HEK293 (cell line): Measurements from ENCODE around the gene NFE2L3.

Source experiments
- CTCF ChIA-PET: fragments of 350-600 bp; formaldehyde crosslinking; extraction: SDS; loops from one replicate; lab custom pipeline; 2021; ENCODE audit warnings: antibody characterized with exemption; lab: Yijun Ruan, JAX
- POLR2A ChIA-PET: fragments of 300-600 bp; formaldehyde crosslinking; extraction: SDS; loops from one replicate; lab custom pipeline; 2020; ENCODE audit warnings: antibody characterized with exemption, inconsistent platforms; lab: Yijun Ruan, JAX
- H3K27ac ChIP-seq: fragments of 200-500 bp; sonication (Bioruptor generic); 2 replicates; pipeline ENCODE4 v1.5.1; 2014; ENCODE audit warnings: low read depth, low read length, control low read depth, inconsistent platforms; ENCODE audit errors: extremely low read depth
- H3K36me3 ChIP-seq, 2 experiments: fragments of 200-500 bp in 1 of 2; sonication (Bioruptor generic) in 1 of 2; 1 replicate in 1 of 2; 2 replicates in 1 of 2; pipeline ENCODE4 v1.5.1; 2014 to 2017; ENCODE audit warnings: inconsistent platforms in 2 of 2, low read length in 2 of 2; ENCODE audit not compliant: control insufficient read depth in 2 of 2, insufficient read depth in 1 of 2
- H3K4me1 ChIP-seq: fragments of 200-500 bp; sonication (Bioruptor generic); 2 replicates; pipeline ENCODE4 v1.5.1; 2014; ENCODE audit warnings: mild to moderate bottlenecking, low read length, inconsistent platforms; ENCODE audit not compliant: control insufficient read depth, insufficient read depth
- H3K4me3 ChIP-seq: 2 replicates; pipeline ENCODE4 v1.5.1; 2011; ENCODE audit warnings: low read depth, mild to moderate bottlenecking, control low read depth, low read length, moderate library complexity
- H3K9me3 ChIP-seq: fragments of 200-500 bp; sonication (Bioruptor generic); 2 replicates; pipeline ENCODE4 v1.5.1; 2014; ENCODE audit warnings: low read depth, low read length, inconsistent platforms; ENCODE audit not compliant: control insufficient read depth, insufficient read depth
- ATF2 ChIP-seq: fragments of 450-650 bp; formaldehyde crosslinking; IDR thresholded peaks from 2 replicates; pipeline ENCODE4 v1.5.1; 2016; ENCODE audit warnings: missing biosample characterization, missing genetic modification characterization, low read depth
- IKZF3 ChIP-seq: fragments of 450-650 bp; IDR thresholded peaks from 2 replicates; pipeline ENCODE4 v1.5.0; 2018; ENCODE audit warnings: missing biosample characterization, mild to moderate bottlenecking, missing genetic modification characterization, moderate library complexity
- KLF1 ChIP-seq: fragments of 450-650 bp; formaldehyde crosslinking; IDR thresholded peaks from 2 replicates; pipeline ENCODE4 v1.5.1; 2016; ENCODE audit warnings: missing biosample characterization, missing genetic modification characterization
- RBAK ChIP-seq: fragments of 450-650 bp; formaldehyde crosslinking; IDR thresholded peaks from 2 replicates; pipeline ENCODE4 v1.5.1; 2016; ENCODE audit warnings: missing biosample characterization, missing genetic modification characterization
- ZBTB11 ChIP-seq: fragments of 450-650 bp; formaldehyde crosslinking; conservative IDR thresholded peaks from 2 replicates; pipeline ENCODE4 v1.5.1; 2016; ENCODE audit warnings: low read depth, missing biosample characterization, missing genetic modification characterization
- ZFP37 ChIP-seq: fragments of 450-650 bp; formaldehyde crosslinking; IDR thresholded peaks from 2 replicates; pipeline ENCODE4 v1.5.1; 2016; ENCODE audit warnings: missing biosample characterization, missing genetic modification characterization
- ZNF223 ChIP-seq: fragments of 450-650 bp; formaldehyde crosslinking; IDR thresholded peaks from 2 replicates; pipeline ENCODE4 v1.5.1; 2016; ENCODE audit warnings: missing biosample characterization, missing genetic modification characterization
- ZNF239 ChIP-seq: fragments of 450-650 bp; formaldehyde crosslinking; IDR thresholded peaks from 2 replicates; pipeline ENCODE4 v1.5.1; 2016; ENCODE audit warnings: missing biosample characterization, missing genetic modification characterization
- ZNF37A ChIP-seq: fragments of 450-650 bp; IDR thresholded peaks from 2 replicates; pipeline ENCODE4 v1.5.1; 2018; ENCODE audit warnings: missing biosample characterization, missing genetic modification characterization
- ZNF449 ChIP-seq: fragments of 450-650 bp; formaldehyde crosslinking; IDR thresholded peaks from 2 replicates; pipeline ENCODE4 v1.5.1; 2017; ENCODE audit warnings: missing biosample characterization, mild to moderate bottlenecking, missing genetic modification characterization, moderate library complexity
- ZNF48 ChIP-seq: fragments of 450-650 bp; formaldehyde crosslinking; IDR thresholded peaks from 2 replicates; pipeline ENCODE4 v1.5.1; 2016; ENCODE audit warnings: missing biosample characterization, missing genetic modification characterization
- ZNF558 ChIP-seq: fragments of 450-650 bp; formaldehyde crosslinking; IDR thresholded peaks from 2 replicates; pipeline ENCODE4 v1.5.1; 2016; ENCODE audit warnings: missing biosample characterization, missing genetic modification characterization
- ZNF660 ChIP-seq: fragments of 450-650 bp; IDR thresholded peaks from 2 replicates; pipeline ENCODE4 v1.5.1; 2018; ENCODE audit warnings: missing biosample characterization, mild to moderate bottlenecking, missing genetic modification characterization
- ZNF677 ChIP-seq: fragments of 450-650 bp; IDR thresholded peaks from 2 replicates; pipeline ENCODE4 v1.5.0; 2018; ENCODE audit warnings: missing biosample characterization, mild to moderate bottlenecking, missing genetic modification characterization, moderate library complexity
- ZNF776 ChIP-seq: fragments of 450-650 bp; formaldehyde crosslinking; IDR thresholded peaks from 2 replicates; pipeline ENCODE4 v1.5.0; 2017; ENCODE audit warnings: missing biosample characterization, missing genetic modification characterization, borderline replicate concordance
- ZNF837 ChIP-seq: fragments of 450-650 bp; formaldehyde crosslinking; IDR thresholded peaks from 2 replicates; pipeline ENCODE4 v1.5.1; 2016; ENCODE audit warnings: missing biosample characterization, missing genetic modification characterization
- ZSCAN5A ChIP-seq: fragments of 450-650 bp; formaldehyde crosslinking; IDR thresholded peaks from 2 replicates; pipeline ENCODE4 v1.5.1; 2016; ENCODE audit warnings: missing biosample characterization, missing genetic modification characterization

The NFE2L3 gene

GRCh38 chr7:26168458-26169023 lies 16.5 kb downstream of the NFE2L3 start (continued):
- TF ChIP-seq ZNF449 = no peak
- TF ChIP-seq ZNF558 (tag by site-specific recombination) = no peak
- TF ChIP-seq ZNF837 (tag by site-specific recombination) = no peak
- no peak for TF ChIP-seq ZNF660 (tag by site-specific recombination)
- TF ChIP-seq ATF2 = no peak
- TF ChIP-seq ZNF223 (tag by site-specific recombination) = no peak
- TF ChIP-seq ZNF776 (tag by site-specific recombination) = no peak

- H3K27ac ChIP-seq = no peak overlapping the region
- CTCF ChIA-PET = interaction anchor here (1.7 kb wide), 1 partner anchor 78 kb away, joined by 5 read pairs; no protein-coding TSS in a partner anchor
- H3K4me3 ChIP-seq = no peak overlapping the region
- no peak for TF ChIP-seq RBAK (tag by site-specific recombination)
- no peak for TF ChIP-seq ZBTB11 (tag by site-specific recombination)
- no peak for TF ChIP-seq ZNF48 (tag by site-specific recombination)
- TF ChIP-seq KLF1 (tag by site-specific recombination) = no peak
- TF ChIP-seq ZFP37 = no peak
- no peak for TF ChIP-seq IKZF3 (tag by site-specific recombination)
- no peak for TF ChIP-seq ZSCAN5A (tag by site-specific recombination)
- peaks cover 0 to 2% of the 10 kb centered on the region in 2 experiments; a peak in 2 of 3 replicates for H3K36me3 ChIP-seq
- H3K4me1 ChIP-seq = peaks cover 7% of the 10 kb centered on the region
- H3K9me3 ChIP-seq = no peaks in the 10 kb centered on the region
- POLR2A ChIA-PET = no interaction called here
Measured at GRCh38 chr7:26169271-26169670, 17.3 kb downstream of the NFE2L3 start.

GRCh38 chr7:26170663-26171062 lies 18.7 kb downstream of the NFE2L3 start:
- Histone ChIP-seq H3K36me3 (peaks cover 0 to 2% of the 10 kb centered on the region in 2 experiments; a peak in 2 of 3 replicates), H3K9me3 (no peaks in the 10 kb centered on the region), H3K27ac (no peak overlapping the region), H3K4me3 (no peak overlapping the region), H3K4me1 (peaks cover 7% of the 10 kb centered on the region)
- TF ChIP-seq ZNF677 (tag by site-specific recombination) = no peak
- no peak for TF ChIP-seq ZNF37A
- no peak for TF ChIP-seq ZNF239 (tag by site-specific recombination)
- ChIA-PET POLR2A (interaction anchor here (1.2 kb wide), 1 partner anchor 19 kb away, joined by 3 read pairs; the partner anchor contains the start of gene NFE2L3), CTCF (interaction anchor here (1.7 kb wide), 1 partner anchor 80 kb away, joined by 5 read pairs; no protein-coding TSS in a partner anchor)
